KOPT-K1 (cell line): ENCODE measurements around the gene ID4.

Source experiments
- H3K27ac ChIP-seq: fragments of 200-600 bp; sonication (generic); 2 replicates; pipeline ENCODE4 v1.5.1; 2016; ENCODE audit warnings: antibody characterized with exemption, mild to moderate bottlenecking, low read depth, low read length; ENCODE audit not compliant: poor library complexity, severe bottlenecking
- H3K36me3 ChIP-seq: fragments of 200-600 bp; sonication (generic); 2 replicates; pipeline ENCODE4 v1.5.1; 2017; ENCODE audit warnings: antibody characterized with exemption, mild to moderate bottlenecking, low read length, moderate library complexity; ENCODE audit not compliant: insufficient read depth
- H3K9me3 ChIP-seq: fragments of 200-600 bp; sonication (generic); 2 replicates; pipeline ENCODE4 v1.5.1; 2017; ENCODE audit warnings: antibody characterized with exemption, low read length, mild to moderate bottlenecking; ENCODE audit not compliant: insufficient read depth, poor library complexity, severe bottlenecking

Gene ID4

GRCh38 chr6:19836799-19837510 is at the start of gene ID4:
Gene ID4 (plus strand): TSS chr6:19837370. CDS start chr6:19837755, 385 bp downstream.
- H3K27ac ChIP-seq = no peak within 1 kb of the TSS

GRCh38 chr6:19788686-19789085 is 48.5 kb upstream of the ID4 start:
- no peaks in the 10 kb centered on the region for H3K36me3 ChIP-seq
- H3K9me3 ChIP-seq = no peaks in the 10 kb centered on the region
- H3K27ac ChIP-seq = no peak overlapping the region

More at GRCh38 chr6:19836799-19837510, at the start of gene ID4:
- Histone ChIP-seq H3K9me3 (no peaks in the 10 kb centered on the region), H3K36me3 (no peaks in the 10 kb centered on the region)

GRCh38 chr6:19789100-19789803 is 47.9 kb upstream of the ID4 start:
- Histone ChIP-seq H3K27ac (no peak overlapping the region), H3K36me3 (no peaks in the 10 kb centered on the region), H3K9me3 (no peaks in the 10 kb centered on the region)

- Histone ChIP-seq H3K27ac (no peak overlapping the region), H3K9me3 (no peaks in the 10 kb centered on the region), H3K36me3 (no peaks in the 10 kb centered on the region)
These were observed 45.9 kb upstream of the ID4 start for GRCh38 chr6:19791267-19791666.

- Histone ChIP-seq H3K9me3 (no peaks in the 10 kb centered on the region), H3K36me3 (no peaks in the 10 kb centered on the region), H3K27ac (no peak overlapping the region)
These were observed 42.0 kb upstream of the ID4 start for GRCh38 chr6:19795211-19795610.

GRCh38 chr6:19796452-19796851 is 40.7 kb upstream of the ID4 start:
- no peaks in the 10 kb centered on the region for H3K36me3 ChIP-seq
- H3K27ac ChIP-seq = no peak overlapping the region
- H3K9me3 ChIP-seq = no peaks in the 10 kb centered on the region

GRCh38 chr6:19798362-19798761 is 38.8 kb upstream of the ID4 start:
- H3K27ac ChIP-seq = no peak overlapping the region
- no peaks in the 10 kb centered on the region for H3K9me3 ChIP-seq
- H3K36me3 ChIP-seq = no peaks in the 10 kb centered on the region

- Histone ChIP-seq H3K36me3 (no peaks in the 10 kb centered on the region), H3K27ac (no peak overlapping the region), H3K9me3 (no peaks in the 10 kb centered on the region)
These were observed 34.5 kb upstream of the ID4 start for GRCh38 chr6:19802656-19803055.

GRCh38 chr6:19803331-19804204 is 33.6 kb upstream of the ID4 start:
- H3K27ac ChIP-seq = no peak overlapping the region
- no peaks in the 10 kb centered on the region for H3K36me3 ChIP-seq
- no peaks in the 10 kb centered on the region for H3K9me3 ChIP-seq

GRCh38 chr6:19804205-19805128 is 32.7 kb upstream of the ID4 start:
- Histone ChIP-seq H3K36me3 (no peaks in the 10 kb centered on the region), H3K9me3 (no peaks in the 10 kb centered on the region), H3K27ac (no peak overlapping the region)

GRCh38 chr6:19805129-19805481 is 32.1 kb upstream of the ID4 start:
- Histone ChIP-seq H3K27ac (no peak overlapping the region), H3K9me3 (no peaks in the 10 kb centered on the region), H3K36me3 (no peaks in the 10 kb centered on the region)

GRCh38 chr6:19806971-19807396 is 30.2 kb upstream of the ID4 start:
- Histone ChIP-seq H3K36me3 (no peaks in the 10 kb centered on the region), H3K27ac (no peak overlapping the region), H3K9me3 (no peaks in the 10 kb centered on the region)

GRCh38 chr6:19811397-19812079 is 25.6 kb upstream of the ID4 start:
- H3K27ac ChIP-seq = no peak overlapping the region
- no peaks in the 10 kb centered on the region for H3K36me3 ChIP-seq
- no peaks in the 10 kb centered on the region for H3K9me3 ChIP-seq

GRCh38 chr6:19812512-19813119 is 24.6 kb upstream of the ID4 start:
- H3K27ac ChIP-seq = no peak overlapping the region
- no peaks in the 10 kb centered on the region for H3K9me3 ChIP-seq
- no peaks in the 10 kb centered on the region for H3K36me3 ChIP-seq
